Peyer's patch (tissue), 4 donors: Measurements from ENCODE around the gene ABCA3. TPM values are rescaled to one million over a fixed set of nuclear protein-coding genes. Genes with fewer than 3 reads are reported as not detected.

ENCODE experiments used
- DNase-seq, 3 donors: peaks; one replicate each; pipeline ENCODE4 v3.0.0-alpha.2; 2017 to 2019
- H3K27ac ChIP-seq, 4 donors: fragments of 200-600 bp; sonication (generic); one replicate each; pipeline ENCODE4 v1.5.1; 2016 to 2019
- H3K27me3 ChIP-seq, 2 donors: fragments of 200-600 bp; sonication (generic); one replicate each; pipeline ENCODE4 v1.5.1; 2019
- H3K36me3 ChIP-seq, 3 donors: fragments of 200-600 bp; sonication (generic); one replicate each; pipeline ENCODE4 v1.5.1; 2016 to 2019
- H3K4me1 ChIP-seq, 4 donors: fragments of 200-600 bp; sonication (generic); one replicate each; pipeline ENCODE4 v1.5.1; 2016 to 2019
- H3K4me3 ChIP-seq, 4 donors: fragments of 200-600 bp; sonication (generic); 1 replicate in 3 of 4; 2 replicates in 1 of 4; pipeline ENCODE4 v1.5.1; 2016 to 2019; ENCODE audit warnings: mild to moderate bottlenecking in 1 of 4
- H3K9me3 ChIP-seq, 4 donors: fragments of 200-600 bp; sonication (generic); one replicate each; pipeline ENCODE4 v1.5.1; 2016 to 2019; ENCODE audit warnings: mild to moderate bottlenecking in 1 of 4
- CTCF ChIP-seq, 6 experiments: fragments of 450-650 bp in 4 of 6; fragments of 200-600 bp in 2 of 6; sonication (generic) in 1 of 6; IDR thresholded peaks; one replicate each; pipeline ENCODE4 v1.5.1; 2017 to 2019; ENCODE audit warnings: antibody characterized with exemption in 6 of 6, mild to moderate bottlenecking in 3 of 6, moderate library complexity in 1 of 6
- POLR2A ChIP-seq, 2 donors: fragments of 450-650 bp; IDR thresholded peaks; one replicate each; pipeline ENCODE4 v1.5.1; 2017; ENCODE audit warnings: antibody characterized with exemption in 2 of 2, mild to moderate bottlenecking in 2 of 2, moderate library complexity in 2 of 2
- total RNA-seq, 4 donors: library from RNA; depleted of rRNA; stranded (reverse); fragments of >200 nt; gene quantifications; one replicate each; pipeline ENCODE4 v1.1.0, GENCODE V29; 2016

Gene ABCA3
- total RNA-seq, 4 donors from 2014 or later = 3.2 to 6.6 (median 4.6) TPM

GRCh38 chr16:2235234-2235651 is 105.3 kb downstream of the ABCA3 start:
- no peak for TF ChIP-seq POLR2A (IDR thresholded peaks at IDR 0.05)
- TF ChIP-seq CTCF (IDR thresholded peaks at IDR 0.05) = no peak
- no peak overlapping the region for H3K27ac ChIP-seq
- no peak overlapping the region for H3K4me3 ChIP-seq
- peaks cover 0 to 57% (median 0%) of the 10 kb centered on the region in 3 donors for H3K36me3 ChIP-seq
- H3K9me3 ChIP-seq = no peaks in the 10 kb centered on the region
- peaks cover 5 to 28% (median 14%) of the 10 kb centered on the region in 4 donors for H3K4me1 ChIP-seq
- peak in 1 of 3 donors; percentile 45 for DNase-seq
- H3K27me3 ChIP-seq = peaks cover 0 to 19% of the 10 kb centered on the region in 2 donors

GRCh38 chr16:2234813-2235170 is 105.7 kb downstream of the ABCA3 start:
- Histone ChIP-seq H3K4me1 (peaks cover 5 to 28% (median 14%) of the 10 kb centered on the region in 4 donors), H3K27ac (no peak overlapping the region), H3K9me3 (no peaks in the 10 kb centered on the region), H3K27me3 (peaks cover 0 to 19% of the 10 kb centered on the region in 2 donors), H3K36me3 (peaks cover 0 to 61% (median 0%) of the 10 kb centered on the region in 3 donors), H3K4me3 (no peak overlapping the region)
- no peak for TF ChIP-seq CTCF (IDR thresholded peaks at IDR 0.05)
- TF ChIP-seq POLR2A (IDR thresholded peaks at IDR 0.05) = no peak
- DNase-seq = no peak

GRCh38 chr16:2233872-2234812 is 106.4 kb downstream of the ABCA3 start:
- DNase-seq = peak in 1 of 3 donors; percentile 44
- H3K4me3 ChIP-seq = no peak overlapping the region
- no peak overlapping the region for H3K27ac ChIP-seq
- no peak for TF ChIP-seq CTCF (IDR thresholded peaks at IDR 0.05)
- TF ChIP-seq POLR2A (IDR thresholded peaks at IDR 0.05) = no peak
- peaks cover 5 to 28% (median 14%) of the 10 kb centered on the region in 4 donors for H3K4me1 ChIP-seq
- H3K27me3 ChIP-seq = peaks cover 0 to 19% of the 10 kb centered on the region in 2 donors
- H3K9me3 ChIP-seq = no peaks in the 10 kb centered on the region
- peaks cover 0 to 68% (median 0%) of the 10 kb centered on the region in 3 donors for H3K36me3 ChIP-seq

GRCh38 chr16:2233046-2233775 is 107.3 kb downstream of the ABCA3 start:
- DNase-seq = no peak
- H3K27me3 ChIP-seq = peaks cover 0 to 19% of the 10 kb centered on the region in 2 donors
- no peaks in the 10 kb centered on the region for H3K9me3 ChIP-seq
- H3K4me3 ChIP-seq = no peak overlapping the region
- TF ChIP-seq POLR2A (IDR thresholded peaks at IDR 0.05) = no peak
- TF ChIP-seq CTCF (IDR thresholded peaks at IDR 0.05) = no peak
- no peak overlapping the region for H3K27ac ChIP-seq
- H3K36me3 ChIP-seq = peaks cover 0 to 77% (median 0%) of the 10 kb centered on the region in 3 donors
- H3K4me1 ChIP-seq = peaks cover 5 to 28% (median 14%) of the 10 kb centered on the region in 4 donors

GRCh38 chr16:2232094-2232990 is 108.2 kb downstream of the ABCA3 start:
- H3K27me3 ChIP-seq = peaks cover 0 to 17% of the 10 kb centered on the region in 2 donors
- TF ChIP-seq POLR2A (IDR thresholded peaks at IDR 0.05) = no peak
- no peak for TF ChIP-seq CTCF (IDR thresholded peaks at IDR 0.05)
- no peak overlapping the region for H3K4me3 ChIP-seq
- peaks cover 5 to 23% (median 13%) of the 10 kb centered on the region in 4 donors for H3K4me1 ChIP-seq
- peaks cover 0 to 82% (median 0%) of the 10 kb centered on the region in 3 donors for H3K36me3 ChIP-seq
- DNase-seq = no peak
- no peak overlapping the region for H3K27ac ChIP-seq
- H3K9me3 ChIP-seq = no peaks in the 10 kb centered on the region
